HG03565 (cell line): Measurements from ENCODE around the gene GARIN5A.

ENCODE experiments used
- ATAC-seq: cut with Tn5 transposase; IDR thresholded peaks from one replicate; pipeline ENCODE4 v1.9.1; 2021; ENCODE audit warnings: mild to moderate bottlenecking, moderate library complexity; ENCODE audit not compliant: unreplicated experiment

The GARIN5A gene

DNA sequence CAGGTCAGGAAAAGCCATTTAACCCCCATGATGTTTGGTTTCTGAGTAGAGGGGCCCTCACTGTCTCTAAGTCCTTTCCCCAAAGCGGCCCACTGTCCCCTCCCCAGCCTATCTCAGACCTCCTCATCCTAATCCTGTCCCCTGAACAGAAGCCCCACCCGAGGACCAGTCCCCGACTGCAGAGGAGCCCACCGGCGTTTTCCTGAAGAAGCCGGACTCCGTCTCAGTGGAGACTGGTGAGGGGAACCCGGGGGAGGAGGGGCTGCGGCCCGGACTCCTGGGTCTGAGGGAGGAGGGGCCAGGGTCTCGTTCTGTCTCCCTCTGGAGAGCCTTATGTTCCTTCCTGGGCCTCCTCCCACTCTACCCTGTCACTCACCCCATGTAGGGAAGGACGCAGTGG lies 41.0 kb downstream of the GARIN5A start:
- ATAC-seq = no peak

DNA sequence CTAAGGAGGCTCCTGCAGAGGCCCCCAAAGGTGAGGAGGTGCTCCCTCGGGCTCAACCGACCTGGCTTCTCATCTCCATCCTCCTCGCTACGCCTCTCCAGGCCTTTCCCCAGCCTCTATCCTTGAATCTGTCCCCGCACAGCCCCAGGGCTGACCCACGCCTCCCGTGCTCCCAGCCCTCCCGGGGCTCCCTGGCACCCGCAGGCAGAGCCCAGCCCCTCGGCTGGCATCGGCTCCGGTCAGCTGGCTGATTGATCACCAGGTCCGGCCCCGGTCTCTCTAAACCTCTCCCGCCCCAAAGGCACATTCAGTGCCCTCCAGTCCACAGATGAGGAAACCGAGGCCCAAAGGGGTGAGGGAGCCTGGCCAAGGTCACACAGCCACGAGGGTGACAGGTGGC lies 41.4 kb downstream of the GARIN5A start:
- ATAC-seq = no peak

DNA sequence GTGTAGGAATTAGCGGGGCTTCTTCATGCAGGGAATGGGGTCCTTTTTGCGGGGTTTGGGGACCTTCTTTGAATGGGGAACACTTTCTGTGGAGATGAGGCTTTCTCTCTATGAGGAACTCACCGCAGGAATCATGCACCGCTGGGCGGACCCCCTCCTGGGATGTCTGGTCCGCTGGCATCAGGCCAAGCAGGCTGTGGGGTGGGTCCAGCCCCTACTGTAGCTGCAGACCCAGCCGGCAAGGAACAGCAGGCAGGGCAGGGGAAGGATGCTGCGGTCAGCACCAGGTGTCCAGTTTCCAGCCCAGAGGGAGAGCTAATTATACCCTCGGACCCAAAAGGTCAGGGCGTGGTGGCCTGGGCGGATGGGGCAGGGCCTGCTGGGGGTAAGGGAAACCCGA lies 42.1 kb downstream of the GARIN5A start:
- ATAC-seq = no peak

DNA sequence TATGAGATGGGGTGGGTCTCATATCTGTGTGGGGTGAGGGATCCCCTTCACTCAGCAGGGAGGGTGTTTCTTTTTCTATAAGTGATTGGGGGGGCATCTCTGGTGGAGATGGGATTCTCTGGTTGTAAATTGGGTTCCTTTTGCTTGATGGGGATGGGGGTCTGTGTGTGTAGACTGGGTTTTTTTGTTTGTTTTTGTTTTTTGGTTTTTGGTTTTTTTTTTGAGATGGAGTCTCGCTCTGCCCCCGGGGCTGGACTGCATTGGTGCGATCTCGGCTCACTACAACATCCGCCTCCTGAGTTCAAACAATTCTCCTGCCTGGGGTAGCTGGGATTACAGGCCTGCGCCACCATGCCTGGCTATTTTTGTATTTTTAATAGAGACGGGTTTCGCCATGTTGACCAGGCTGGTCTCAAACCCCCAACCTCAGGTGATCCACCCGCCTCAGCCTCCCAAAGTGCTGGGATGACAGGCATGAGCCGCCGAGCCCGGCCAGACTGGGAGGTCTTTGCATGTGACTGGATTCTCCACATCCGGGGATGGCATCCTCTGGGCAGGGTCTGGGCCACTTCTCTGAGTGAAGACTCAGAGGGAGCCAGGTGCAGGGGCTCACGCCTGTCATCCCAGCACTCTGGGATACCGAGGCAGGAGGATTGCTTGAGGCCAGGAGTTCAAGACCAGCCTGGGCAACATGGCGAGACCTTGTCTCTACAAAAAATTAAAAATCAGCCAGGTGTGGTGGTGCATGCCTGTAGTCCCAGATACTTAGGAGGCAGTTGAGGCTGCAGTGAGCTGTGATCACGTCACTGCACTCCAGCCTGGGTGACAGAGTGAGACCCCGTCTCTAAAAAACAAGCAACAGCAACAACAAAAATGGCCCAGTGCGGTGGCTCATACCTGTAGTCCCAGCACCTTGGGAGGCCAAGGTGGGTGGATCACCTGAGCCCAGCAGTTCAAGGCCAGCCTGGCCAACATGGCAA lies 43.2 kb downstream of the GARIN5A start:
- ATAC-seq = no peak

DNA sequence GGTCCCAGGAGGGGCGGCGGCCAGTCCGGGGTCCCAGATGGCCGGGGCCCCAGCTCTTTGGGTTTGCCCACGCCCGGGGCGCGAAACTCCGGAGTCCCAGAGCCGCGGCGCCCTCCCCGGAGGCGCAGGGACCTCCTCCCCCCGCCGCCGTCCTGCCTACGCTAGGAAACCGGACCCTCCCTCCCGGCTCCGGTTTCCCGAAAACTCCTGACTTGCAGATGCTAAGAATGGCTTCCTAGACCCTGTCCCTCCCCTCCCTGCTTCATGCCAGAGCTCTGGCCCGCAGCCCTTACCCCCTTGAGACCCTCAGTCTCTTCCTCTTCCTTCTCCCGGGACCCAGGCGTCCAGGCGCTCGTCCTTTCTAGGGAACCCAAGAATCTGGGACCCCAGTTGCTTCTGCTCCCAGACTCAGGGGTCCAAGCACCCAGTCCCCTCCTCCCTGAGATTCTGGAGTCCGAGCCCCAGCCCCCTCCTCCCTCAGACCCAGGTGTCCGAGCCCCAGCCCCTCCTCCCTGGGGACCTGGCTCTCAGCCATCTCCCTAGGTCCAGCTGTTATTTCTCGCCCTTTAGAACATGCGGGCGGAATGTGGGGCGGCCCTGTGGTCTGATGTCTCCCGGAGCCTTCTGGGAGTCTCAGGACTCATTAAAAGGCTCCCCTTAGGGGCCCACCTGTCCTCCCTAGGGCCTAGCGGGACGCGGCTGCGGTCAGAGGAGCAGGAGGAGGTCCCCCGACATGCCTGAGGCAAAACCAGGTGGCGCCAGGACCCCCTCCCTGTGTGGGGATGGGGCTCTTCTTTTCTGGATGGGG lies 44.2 kb downstream of the GARIN5A start, which contains the start of gene MYBPC2:
Gene MYBPC2 (plus strand): TSS at position 672 of the 808 bp plus-strand sequence. CDS start 62 bp downstream, at position 734.
- ATAC-seq = no peak

DNA sequence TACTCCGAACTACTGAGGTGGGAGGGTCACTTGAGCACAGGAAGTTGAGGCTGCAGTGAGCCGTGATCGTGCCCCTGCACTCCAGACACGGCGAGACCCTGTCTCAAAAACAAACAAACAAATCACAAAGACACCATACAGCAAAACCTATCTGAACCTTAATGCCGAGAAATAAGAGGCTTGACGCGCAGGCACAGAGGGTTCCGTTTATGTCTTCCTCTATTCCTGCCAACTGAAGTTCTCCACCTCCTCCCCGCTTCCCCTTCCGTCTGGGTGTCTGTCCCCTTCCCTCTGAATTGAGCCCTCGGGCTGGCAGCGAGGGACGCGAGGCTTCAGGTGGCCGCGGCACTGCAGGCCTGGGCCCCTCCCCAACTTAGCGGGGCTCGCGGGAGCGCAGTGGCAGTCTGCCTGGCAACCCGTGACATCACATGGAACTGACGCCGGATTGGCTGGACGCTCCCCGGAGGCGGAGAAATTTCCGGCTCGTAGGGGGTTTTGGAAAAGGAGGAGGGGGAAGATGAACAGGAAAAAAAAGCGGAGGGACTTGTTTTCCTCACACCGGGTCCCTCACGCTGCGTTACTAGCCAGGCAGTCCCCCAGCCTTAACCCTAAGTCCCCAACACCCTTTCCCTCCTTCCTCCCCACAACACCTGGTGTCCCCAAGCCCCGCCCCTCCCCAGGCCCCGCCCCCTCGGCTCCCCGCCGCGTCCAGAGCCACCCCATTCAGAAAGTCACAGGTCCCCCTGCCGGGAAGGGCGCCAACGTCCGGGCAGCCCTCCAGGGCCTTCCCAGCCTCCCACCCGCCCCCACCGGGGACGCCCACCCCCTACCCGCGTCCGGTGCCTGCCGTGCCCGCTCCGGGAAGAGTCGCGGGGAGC lies 45.1 kb downstream of the GARIN5A start:
- peak; percentile 82 for ATAC-seq

DNA sequence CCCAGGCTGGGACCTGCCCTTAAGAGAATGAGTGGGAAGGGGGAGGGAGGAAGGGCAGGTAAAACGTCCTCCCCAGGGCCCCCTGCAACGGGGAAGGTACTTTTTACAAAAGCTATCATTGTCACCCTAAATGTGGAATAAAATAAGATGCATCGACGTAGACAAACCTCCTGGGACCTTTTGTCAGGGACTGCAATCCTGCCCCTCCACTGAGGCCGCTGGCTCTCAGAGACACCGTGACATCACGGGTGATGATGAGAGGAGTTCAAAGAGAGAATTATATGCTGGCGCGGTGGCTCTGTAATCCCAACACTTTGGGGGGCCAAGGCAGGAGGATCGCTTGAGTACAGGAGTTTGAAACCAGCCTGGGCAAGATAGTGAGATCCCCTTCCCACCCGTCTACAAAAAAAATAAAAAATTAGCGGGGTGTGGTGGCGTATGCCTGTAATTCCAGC lies 45.7 kb downstream of the GARIN5A start:
- ATAC-seq = no peak

DNA sequence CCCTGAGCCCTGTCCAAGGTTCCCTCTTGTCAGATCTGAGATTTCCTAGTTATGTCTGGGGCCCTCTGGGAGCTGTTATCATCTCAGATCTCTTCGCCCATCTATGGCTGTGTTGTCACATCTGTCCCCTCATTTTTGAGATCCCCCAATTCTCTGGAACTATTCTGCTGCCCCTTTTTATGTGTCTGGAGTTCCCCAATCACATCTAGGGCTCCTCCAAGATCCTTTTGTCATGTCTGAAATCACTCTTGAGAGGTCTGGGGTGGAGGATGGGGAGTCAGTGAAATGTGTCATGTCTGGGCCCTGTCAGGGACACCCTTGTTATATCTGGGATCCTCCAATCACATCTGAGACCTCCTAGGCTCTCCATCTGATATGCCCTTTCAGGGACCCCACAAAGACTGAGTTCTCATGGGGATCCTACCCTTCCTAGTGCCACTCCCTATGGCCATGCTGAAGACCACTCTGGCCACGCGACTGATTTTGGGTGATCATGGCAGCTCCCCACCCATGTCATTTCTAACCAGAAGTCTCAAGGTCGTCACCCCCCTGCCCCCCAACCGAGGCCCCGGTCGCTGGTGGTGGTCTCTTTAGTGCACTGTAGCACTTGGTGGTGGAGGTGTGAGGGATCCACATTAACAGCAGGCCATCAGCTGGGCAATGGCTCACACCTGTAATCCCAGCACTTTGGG lies 47.7 kb downstream of the GARIN5A start:
- ATAC-seq = no peak

DNA sequence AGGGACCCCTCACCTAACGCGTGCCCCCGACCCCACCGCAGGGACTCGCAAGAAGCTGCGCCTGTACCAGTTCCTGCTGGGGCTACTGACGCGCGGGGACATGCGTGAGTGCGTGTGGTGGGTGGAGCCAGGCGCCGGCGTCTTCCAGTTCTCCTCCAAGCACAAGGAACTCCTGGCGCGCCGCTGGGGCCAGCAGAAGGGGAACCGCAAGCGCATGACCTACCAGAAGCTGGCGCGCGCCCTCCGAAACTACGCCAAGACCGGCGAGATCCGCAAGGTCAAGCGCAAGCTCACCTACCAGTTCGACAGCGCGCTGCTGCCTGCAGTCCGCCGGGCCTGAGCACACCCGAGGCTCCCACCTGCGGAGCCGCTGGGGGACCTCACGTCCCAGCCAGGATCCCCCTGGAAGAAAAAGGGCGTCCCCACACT lies 48.6 kb downstream of the GARIN5A start:
- no peak for ATAC-seq

DNA sequence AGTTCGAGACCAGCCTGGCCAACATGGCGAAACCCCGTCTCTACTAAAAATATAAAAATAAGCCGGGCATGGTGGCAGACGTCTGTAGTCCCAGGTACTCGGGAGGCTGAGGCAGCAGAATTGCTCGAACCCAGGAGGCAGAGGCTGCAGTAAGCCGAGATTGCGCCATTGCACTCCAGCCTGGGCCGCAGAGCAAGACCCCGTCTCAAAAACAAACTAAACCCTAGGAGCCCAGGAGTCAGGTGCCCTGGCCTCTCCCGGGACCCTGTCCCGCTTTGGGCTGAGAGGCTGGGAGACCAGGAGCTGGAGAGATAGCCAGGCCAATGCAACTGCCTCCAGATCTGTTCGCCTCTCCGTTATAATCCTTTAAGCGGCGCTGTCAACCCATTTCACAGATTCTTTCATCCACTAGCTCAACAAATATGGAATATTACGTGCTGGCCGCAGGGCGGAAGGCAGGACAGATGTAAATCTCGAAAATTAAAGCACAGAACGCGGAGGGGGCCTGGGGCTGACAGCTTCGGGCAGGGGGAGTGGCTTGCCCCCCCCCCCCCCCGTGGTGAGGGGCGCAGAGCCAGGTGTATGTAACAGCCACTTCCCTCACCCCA lies 49.2 kb downstream of the GARIN5A start:
- no peak for ATAC-seq

DNA sequence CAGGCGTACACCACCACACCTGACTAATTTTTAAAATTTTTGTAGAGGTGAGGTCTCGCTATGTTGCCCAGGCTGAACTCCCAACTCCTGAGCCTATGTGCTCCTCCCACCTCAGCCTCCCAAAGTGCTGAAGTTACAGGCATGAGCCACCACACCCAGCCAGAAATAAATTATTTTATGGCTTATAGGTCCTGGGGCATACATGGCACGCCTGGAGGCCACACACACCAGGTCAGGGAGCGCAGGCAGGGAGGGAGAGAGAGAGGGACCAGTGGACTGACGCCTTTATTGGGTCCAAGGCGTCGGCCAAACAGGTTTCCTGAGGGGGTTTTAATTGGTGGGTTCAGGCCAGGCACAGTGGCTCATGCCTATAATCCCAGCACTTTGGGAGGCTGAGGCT lies 51.1 kb downstream of the GARIN5A start:
- ATAC-seq = no peak

DNA sequence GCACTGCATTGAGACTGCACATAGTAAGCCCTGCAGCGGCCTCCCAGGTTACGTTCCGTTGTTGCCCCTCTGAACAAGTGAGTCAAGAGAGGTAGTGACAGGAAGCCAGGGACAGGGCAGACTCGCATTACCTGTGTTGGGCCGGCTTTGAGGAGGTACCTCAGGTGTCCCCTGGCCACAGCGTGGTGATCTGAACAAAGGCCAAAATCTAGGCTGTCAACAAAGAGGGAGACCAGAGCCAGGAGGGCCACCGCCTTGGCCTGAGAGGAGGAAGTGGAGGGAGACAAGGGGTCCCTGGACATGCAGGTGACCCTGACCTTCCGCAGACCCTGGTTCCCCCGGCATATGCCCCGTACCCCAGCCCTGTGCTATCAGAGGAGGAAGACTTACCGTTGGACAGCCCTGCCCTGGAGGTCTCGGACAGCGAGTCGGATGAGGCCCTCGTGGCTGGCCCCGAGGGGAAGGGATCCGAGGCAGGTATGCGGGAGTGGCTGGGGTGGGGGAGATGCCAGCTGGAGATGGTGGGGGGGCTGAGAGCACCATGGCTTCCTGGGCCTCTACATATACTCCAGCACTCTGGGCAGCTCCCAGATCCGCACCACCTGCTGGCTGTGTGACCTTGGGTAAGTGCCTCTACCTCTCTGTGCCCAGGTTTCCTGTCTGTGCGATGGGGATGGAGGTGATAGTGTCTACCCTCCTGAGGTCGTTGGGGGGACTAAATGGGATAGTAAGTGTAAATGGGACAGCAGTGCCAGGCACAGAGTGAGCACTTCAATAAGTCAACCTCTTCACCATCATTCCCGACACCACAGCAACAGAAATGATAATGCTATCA lies 53.2 kb downstream of the GARIN5A start:
- ATAC-seq = no peak

DNA sequence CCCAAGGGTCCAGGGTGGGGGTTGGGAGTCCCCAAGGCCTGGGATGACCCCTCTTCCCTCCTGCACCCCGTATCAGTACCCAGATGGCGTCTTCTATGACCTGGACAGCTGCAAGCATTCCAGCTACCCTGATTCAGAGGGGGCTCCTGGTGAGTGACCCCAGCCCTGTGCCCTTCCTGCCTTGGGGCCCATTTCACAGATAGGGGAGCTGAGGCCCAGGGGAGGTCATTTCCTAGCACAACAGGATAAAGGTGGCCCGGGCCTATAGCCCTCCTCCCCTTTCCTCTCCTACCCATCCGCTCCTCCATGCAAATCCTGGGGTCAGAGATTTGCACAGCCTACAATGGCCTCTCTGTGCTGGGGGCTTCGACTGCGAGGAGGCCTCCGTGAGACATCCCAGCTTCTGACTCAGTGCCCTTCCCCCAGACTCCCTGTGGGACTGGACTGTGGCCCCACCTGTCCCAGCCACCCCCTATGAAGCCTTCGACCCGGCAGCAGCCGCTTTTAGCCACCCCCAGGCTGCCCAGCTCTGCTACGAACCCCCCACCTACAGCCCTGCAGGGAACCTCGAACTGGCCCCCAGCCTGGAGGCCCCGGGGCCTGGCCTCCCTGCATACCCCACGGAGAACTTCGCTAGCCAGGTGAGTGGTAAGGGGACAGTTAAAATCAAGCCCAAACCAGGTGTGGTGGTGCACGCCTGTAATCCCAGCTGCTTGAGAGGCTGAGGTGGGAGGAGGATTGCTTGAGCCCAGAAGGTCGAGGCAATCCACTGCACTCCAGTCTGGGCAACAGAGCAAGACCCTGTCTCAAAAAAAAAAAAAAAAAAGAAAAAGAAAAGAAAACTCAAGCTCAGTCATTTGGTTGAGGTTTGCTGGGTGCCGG lies 54.0 kb downstream of the GARIN5A start:
- no peak for ATAC-seq

DNA sequence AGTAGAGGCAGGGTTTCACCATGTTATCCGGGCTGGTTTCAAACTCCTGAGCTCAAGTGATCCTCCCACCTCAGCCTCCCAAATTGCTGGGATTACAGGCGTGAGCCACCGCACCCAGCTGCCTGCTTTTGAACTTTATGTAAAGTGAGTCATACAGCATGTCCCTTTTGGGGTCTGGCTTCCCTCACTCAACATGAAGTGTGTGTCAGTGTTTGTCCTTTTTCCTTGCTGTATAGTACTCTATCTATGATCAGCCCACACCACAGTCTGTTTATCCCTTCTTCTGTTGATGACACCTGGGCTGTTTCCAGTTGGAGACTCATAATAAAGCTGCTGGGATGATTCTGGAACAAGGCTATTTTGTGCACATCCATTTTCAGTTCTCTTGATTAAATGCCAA lies 55.8 kb downstream of the GARIN5A start:
- ATAC-seq = no peak

DNA sequence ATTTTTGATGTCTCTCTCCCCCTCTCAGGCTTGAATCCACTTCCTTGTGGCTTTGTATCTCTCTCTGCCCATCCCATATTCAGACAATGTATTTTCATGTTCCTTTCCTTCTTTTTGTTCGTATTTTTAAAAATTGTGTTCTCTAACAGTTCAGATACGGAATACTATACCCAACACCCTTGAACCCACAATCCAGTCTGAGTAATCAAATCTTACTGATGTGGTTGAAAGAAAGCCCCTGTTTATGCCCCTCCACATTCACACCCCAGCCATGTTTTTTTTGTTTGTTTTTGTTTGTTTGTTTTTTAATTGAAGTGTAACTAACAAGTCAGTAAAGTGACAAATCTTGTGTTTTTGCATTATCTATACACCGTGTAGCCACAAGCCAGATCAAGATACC lies 56.5 kb downstream of the GARIN5A start:
- ATAC-seq = no peak

DNA sequence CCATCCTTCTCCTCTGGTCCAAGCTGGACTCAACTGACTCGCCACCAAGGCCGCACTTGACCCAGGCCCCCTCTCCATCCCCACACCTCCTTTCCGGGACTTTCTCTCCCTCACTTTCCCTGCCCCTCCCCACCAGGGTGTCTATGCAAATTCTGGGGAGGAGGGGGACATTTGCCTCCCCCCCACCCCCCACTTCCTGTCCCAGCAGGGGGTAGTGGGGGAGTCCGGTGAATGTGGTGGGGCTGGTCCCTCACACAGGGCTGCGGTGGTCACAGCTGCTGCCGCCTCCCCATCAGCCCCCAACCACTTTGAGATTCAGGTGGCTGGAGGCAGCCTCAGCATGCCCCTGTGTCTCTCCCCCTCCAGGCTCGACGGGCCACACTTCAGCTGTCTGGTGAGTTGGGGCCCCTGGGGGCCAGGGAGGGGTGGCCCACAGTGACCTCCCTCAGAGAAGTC lies 57.0 kb downstream of the GARIN5A start:
- ATAC-seq = no peak

DNA sequence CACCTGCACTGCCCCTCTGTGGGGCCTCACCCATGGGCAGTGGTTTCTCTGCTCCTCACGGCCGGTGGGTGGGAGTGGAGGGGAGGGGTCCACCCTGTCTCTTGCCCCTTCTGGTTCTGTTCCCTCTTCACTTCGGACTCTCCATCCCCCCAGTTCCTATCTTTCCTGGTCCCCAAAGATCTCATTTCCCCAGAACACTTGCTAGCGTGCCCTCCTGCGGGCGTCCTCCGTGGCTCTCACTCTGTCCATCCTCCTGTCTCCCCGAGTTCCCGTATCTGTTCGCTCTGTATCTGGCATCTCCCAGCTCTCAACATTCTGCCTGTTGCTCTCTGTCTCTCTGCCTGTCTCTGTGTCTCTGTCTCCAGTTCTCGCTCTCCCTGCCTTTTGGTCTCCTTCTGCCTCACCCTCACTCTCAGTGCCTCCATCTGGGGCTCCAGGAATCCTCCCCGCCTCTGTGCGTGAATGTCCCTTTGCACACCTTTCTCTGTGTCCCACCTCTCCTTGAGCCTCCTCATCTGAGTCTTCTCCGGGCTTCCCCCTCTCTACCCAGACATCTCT lies 57.5 kb downstream of the GARIN5A start:
- ATAC-seq = no peak
